ENCODE data around the gene SH3RF3.

Gene SH3RF3

GRCh38 chr2:109318949-109319342, 189.9 kb downstream of the SH3RF3 start:
- Histone ChIP-seq H3K79me2 (ENCODE audit: control insufficient read depth, insufficient read depth, low read length) (no peaks in the 10 kb centered on the region), H3K4ac (ENCODE audit: low read depth, low read length) (no peak overlapping the region), H2BK15ac (replicated peaks; ENCODE audit: low read depth) (no peak overlapping the region), H2BK120ac (ENCODE audit: low read depth, low read length) (no peak overlapping the region), H3K27ac (ENCODE audit: low read depth, low read length) (no peak overlapping the region), H3K56ac (ENCODE audit: low read length) (no peak overlapping the region), H3K18ac (ENCODE audit: low read length) (no peak overlapping the region), H4K5ac (ENCODE audit: low read length) (no peak overlapping the region), H2BK5ac (ENCODE audit: low read length) (no peak overlapping the region), H3K9ac (ENCODE audit: low read length) (no peak overlapping the region), H3K23ac (ENCODE audit: low read length) (no peak overlapping the region), H2AK5ac (ENCODE audit: low read length) (no peak overlapping the region), H3K79me1 (ENCODE audit: low read length) (no peaks in the 10 kb centered on the region), H3K4me3 (ENCODE audit: low read length) (no peak overlapping the region), H3K4me2 (ENCODE audit: low read length) (no peak overlapping the region), H3K4me1 (ENCODE audit: control insufficient read depth, low read depth, low read length) (no peaks in the 10 kb centered on the region), H3K36me3 (ENCODE audit: control insufficient read depth, insufficient read depth, low read length) (no peaks in the 10 kb centered on the region), H3K27me3 (ENCODE audit: insufficient read depth, low read length, poor library complexity) (no peaks in the 10 kb centered on the region), H4K8ac (ENCODE audit: low read depth, low read length) (no peak overlapping the region)
- WGBS (ENCODE audit: extremely low coverage, insufficient coverage, low lambda C conversion rate): no CpG with 5 or more reads among the region's 4 CpGs
- DNase-seq: no peak

GRCh38 chr2:109320195-109320922, 191.4 kb downstream of the SH3RF3 start:
- H4K5ac ChIP-seq (ENCODE audit: low read length): no peak overlapping the region
- H3K56ac ChIP-seq (ENCODE audit: low read length): no peak overlapping the region
- H2BK15ac ChIP-seq (replicated peaks; ENCODE audit: low read depth): no peak overlapping the region
- H3K4ac ChIP-seq (ENCODE audit: low read depth, low read length): no peak overlapping the region
- no peak overlapping the region for H3K4me2 ChIP-seq (ENCODE audit: low read length)
- H3K4me3 ChIP-seq (ENCODE audit: low read length): no peak overlapping the region
- H3K36me3 ChIP-seq (ENCODE audit: control insufficient read depth, insufficient read depth, low read length): no peaks in the 10 kb centered on the region
- no peak overlapping the region for H4K8ac ChIP-seq (ENCODE audit: low read depth, low read length)
- H3K4me1 ChIP-seq (ENCODE audit: control insufficient read depth, low read depth, low read length): no peaks in the 10 kb centered on the region
- no peak overlapping the region for H2BK5ac ChIP-seq (ENCODE audit: low read length)
- no peaks in the 10 kb centered on the region for H3K79me1 ChIP-seq (ENCODE audit: low read length)
- H3K27me3 ChIP-seq (ENCODE audit: insufficient read depth, low read length, poor library complexity): no peaks in the 10 kb centered on the region
- no peak overlapping the region for H3K27ac ChIP-seq (ENCODE audit: low read depth, low read length)
- H3K23ac ChIP-seq (ENCODE audit: low read length): no peak overlapping the region
- no peak overlapping the region for H2BK120ac ChIP-seq (ENCODE audit: low read depth, low read length)
- H2AK5ac ChIP-seq (ENCODE audit: low read length): no peak overlapping the region
- no peaks in the 10 kb centered on the region for H3K79me2 ChIP-seq (ENCODE audit: control insufficient read depth, insufficient read depth, low read length)
- H3K18ac ChIP-seq (ENCODE audit: low read length): no peak overlapping the region
- DNase-seq: no peak
- no peak overlapping the region for H3K9ac ChIP-seq (ENCODE audit: low read length)
- no CpG with 5 or more reads among the region's 13 CpGs for WGBS (ENCODE audit: extremely low coverage, insufficient coverage, low lambda C conversion rate)

DNA sequence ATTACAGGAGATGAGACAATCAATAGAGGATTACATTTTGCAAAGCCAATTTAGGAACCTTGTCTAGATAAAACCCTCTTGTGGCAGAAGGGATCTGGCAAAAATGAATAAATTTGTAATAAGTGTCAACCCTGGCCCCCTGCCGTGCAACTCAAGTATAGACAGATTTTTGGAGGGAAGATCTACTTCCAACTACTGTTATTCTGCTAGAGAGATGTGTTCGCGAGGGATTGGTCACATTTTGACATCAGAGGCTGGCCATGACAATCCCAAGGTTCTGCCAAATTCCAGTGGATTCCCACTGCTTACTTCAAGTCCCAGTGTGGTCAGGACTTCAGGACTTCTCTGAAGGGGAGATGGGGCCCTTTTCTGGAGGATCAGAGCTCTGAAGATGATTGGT, 192.6 kb downstream of the SH3RF3 start:
- DNase-seq: no peak

GRCh38 chr2:109322111-109322510, 193.1 kb downstream of the SH3RF3 start:
- H3K4ac ChIP-seq (ENCODE audit: low read depth, low read length): no peak overlapping the region
- no peak overlapping the region for H3K56ac ChIP-seq (ENCODE audit: low read length)
- no peaks in the 10 kb centered on the region for H3K79me2 ChIP-seq (ENCODE audit: control insufficient read depth, insufficient read depth, low read length)
- no peaks in the 10 kb centered on the region for H3K4me1 ChIP-seq (ENCODE audit: control insufficient read depth, low read depth, low read length)
- H3K27ac ChIP-seq (ENCODE audit: low read depth, low read length): no peak overlapping the region
- no peak overlapping the region for H4K8ac ChIP-seq (ENCODE audit: low read depth, low read length)
- H3K4me2 ChIP-seq (ENCODE audit: low read length): no peak overlapping the region
- no peak for DNase-seq
- WGBS (ENCODE audit: extremely low coverage, insufficient coverage, low lambda C conversion rate): no CpG with 5 or more reads among the region's 6 CpGs
- no peak overlapping the region for H2AK5ac ChIP-seq (ENCODE audit: low read length)
- H3K9ac ChIP-seq (ENCODE audit: low read length): no peak overlapping the region
- H3K4me3 ChIP-seq (ENCODE audit: low read length): no peak overlapping the region
- no peaks in the 10 kb centered on the region for H3K79me1 ChIP-seq (ENCODE audit: low read length)
- H4K5ac ChIP-seq (ENCODE audit: low read length): no peak overlapping the region
- H2BK15ac ChIP-seq (replicated peaks; ENCODE audit: low read depth): no peak overlapping the region
- no peaks in the 10 kb centered on the region for H3K27me3 ChIP-seq (ENCODE audit: insufficient read depth, low read length, poor library complexity)
- H2BK120ac ChIP-seq (ENCODE audit: low read depth, low read length): no peak overlapping the region
- H3K23ac ChIP-seq (ENCODE audit: low read length): no peak overlapping the region
- no peak overlapping the region for H2BK5ac ChIP-seq (ENCODE audit: low read length)
- peak overlapping the region; percentile 22 for H3K18ac ChIP-seq (ENCODE audit: low read length)
- H3K36me3 ChIP-seq (ENCODE audit: control insufficient read depth, insufficient read depth, low read length): no peaks in the 10 kb centered on the region

More for the DNA sequence above, 192.6 kb downstream of the SH3RF3 start:
- Histone ChIP-seq H3K27me3 (ENCODE audit: insufficient read depth, low read length, poor library complexity) (no peaks in the 10 kb centered on the region), H3K4me1 (ENCODE audit: control insufficient read depth, low read depth, low read length) (no peaks in the 10 kb centered on the region), H4K5ac (ENCODE audit: low read length) (no peak overlapping the region), H3K56ac (ENCODE audit: low read length) (no peak overlapping the region), H2AK5ac (ENCODE audit: low read length) (no peak overlapping the region), H3K9ac (ENCODE audit: low read length) (no peak overlapping the region), H2BK5ac (ENCODE audit: low read length) (no peak overlapping the region), H3K79me2 (ENCODE audit: control insufficient read depth, insufficient read depth, low read length) (no peaks in the 10 kb centered on the region), H2BK15ac (replicated peaks; ENCODE audit: low read depth) (no peak overlapping the region), H3K36me3 (ENCODE audit: control insufficient read depth, insufficient read depth, low read length) (no peaks in the 10 kb centered on the region), H2BK120ac (ENCODE audit: low read depth, low read length) (no peak overlapping the region), H3K18ac (ENCODE audit: low read length) (no peak overlapping the region), H3K4me3 (ENCODE audit: low read length) (no peak overlapping the region), H3K27ac (ENCODE audit: low read depth, low read length) (no peak overlapping the region), H4K8ac (ENCODE audit: low read depth, low read length) (no peak overlapping the region), H3K79me1 (ENCODE audit: low read length) (no peaks in the 10 kb centered on the region), H3K4ac (ENCODE audit: low read depth, low read length) (no peak overlapping the region), H3K4me2 (ENCODE audit: low read length) (no peak overlapping the region), H3K23ac (ENCODE audit: low read length) (no peak overlapping the region)
- no CpG with 5 or more reads among the region's 3 CpGs for WGBS (ENCODE audit: extremely low coverage, insufficient coverage, low lambda C conversion rate)

- no peak overlapping the region for H3K56ac ChIP-seq (ENCODE audit: low read length)
- H3K4me3 ChIP-seq (ENCODE audit: low read length): no peak overlapping the region
- H2BK15ac ChIP-seq (replicated peaks; ENCODE audit: low read depth): no peak overlapping the region
- DNase-seq: no peak
- H3K4me2 ChIP-seq (ENCODE audit: low read length): no peak overlapping the region
- H3K79me2 ChIP-seq (ENCODE audit: control insufficient read depth, insufficient read depth, low read length): no peaks in the 10 kb centered on the region
- no peak overlapping the region for H2BK5ac ChIP-seq (ENCODE audit: low read length)
- H4K5ac ChIP-seq (ENCODE audit: low read length): no peak overlapping the region
- no peak overlapping the region for H3K4ac ChIP-seq (ENCODE audit: low read depth, low read length)
- WGBS (ENCODE audit: extremely low coverage, insufficient coverage, low lambda C conversion rate): no CpG with 5 or more reads among the region's 1 CpG
- H3K27ac ChIP-seq (ENCODE audit: low read depth, low read length): no peak overlapping the region
- H3K18ac ChIP-seq (ENCODE audit: low read length): no peak overlapping the region
- no peaks in the 10 kb centered on the region for H3K79me1 ChIP-seq (ENCODE audit: low read length)
- H2BK120ac ChIP-seq (ENCODE audit: low read depth, low read length): no peak overlapping the region
- no peak overlapping the region for H4K8ac ChIP-seq (ENCODE audit: low read depth, low read length)
- H3K23ac ChIP-seq (ENCODE audit: low read length): no peak overlapping the region
- H3K36me3 ChIP-seq (ENCODE audit: control insufficient read depth, insufficient read depth, low read length): no peaks in the 10 kb centered on the region
- H3K27me3 ChIP-seq (ENCODE audit: insufficient read depth, low read length, poor library complexity): no peaks in the 10 kb centered on the region
- H2AK5ac ChIP-seq (ENCODE audit: low read length): no peak overlapping the region
- H3K4me1 ChIP-seq (ENCODE audit: control insufficient read depth, low read depth, low read length): no peaks in the 10 kb centered on the region
- H3K9ac ChIP-seq (ENCODE audit: low read length): no peak overlapping the region
Observed at GRCh38 chr2:109322641-109323040, 193.6 kb downstream of the SH3RF3 start.

DNA sequence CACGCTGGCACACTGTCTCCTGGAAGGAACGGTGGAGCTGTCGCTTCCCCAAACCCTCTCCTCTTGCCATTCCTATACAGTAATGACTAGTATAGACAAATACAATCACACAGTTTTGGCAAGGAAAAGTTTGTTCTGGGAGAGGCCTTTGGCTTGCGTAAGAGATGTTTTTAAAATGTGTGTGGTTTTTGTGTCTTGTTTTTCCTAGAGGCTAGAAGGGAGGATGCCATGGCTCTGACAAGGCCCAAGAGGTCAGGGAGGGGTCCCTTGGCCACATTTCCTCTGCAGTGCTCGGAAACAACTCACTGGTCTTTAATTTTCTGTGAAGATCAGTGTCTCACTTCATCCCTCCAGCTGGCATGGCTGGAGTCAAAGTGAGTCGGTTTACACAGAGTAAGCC, 195.9 kb downstream of the SH3RF3 start:
- Histone ChIP-seq H3K27ac (ENCODE audit: low read depth, low read length) (no peak overlapping the region), H3K4me2 (ENCODE audit: low read length) (no peak overlapping the region), H2BK15ac (replicated peaks; ENCODE audit: low read depth) (no peak overlapping the region), H4K8ac (ENCODE audit: low read depth, low read length) (no peak overlapping the region), H2BK5ac (ENCODE audit: low read length) (no peak overlapping the region), H3K79me1 (ENCODE audit: low read length) (no peaks in the 10 kb centered on the region), H4K5ac (ENCODE audit: low read length) (no peak overlapping the region), H3K18ac (ENCODE audit: low read length) (no peak overlapping the region), H3K36me3 (ENCODE audit: control insufficient read depth, insufficient read depth, low read length) (no peaks in the 10 kb centered on the region), H3K79me2 (ENCODE audit: control insufficient read depth, insufficient read depth, low read length) (no peaks in the 10 kb centered on the region), H3K4ac (ENCODE audit: low read depth, low read length) (no peak overlapping the region), H2AK5ac (ENCODE audit: low read length) (no peak overlapping the region), H2BK120ac (ENCODE audit: low read depth, low read length) (no peak overlapping the region), H3K4me1 (ENCODE audit: control insufficient read depth, low read depth, low read length) (no peaks in the 10 kb centered on the region), H3K9ac (ENCODE audit: low read length) (no peak overlapping the region), H3K23ac (ENCODE audit: low read length) (no peak overlapping the region), H3K4me3 (ENCODE audit: low read length) (no peak overlapping the region), H3K27me3 (ENCODE audit: insufficient read depth, low read length, poor library complexity) (no peaks in the 10 kb centered on the region), H3K56ac (ENCODE audit: low read length) (no peak overlapping the region)
- WGBS (ENCODE audit: extremely low coverage, insufficient coverage, low lambda C conversion rate): no CpG with 5 or more reads among the region's 6 CpGs
- no peak for DNase-seq

Measured in mesendoderm (in vitro differentiated cells).